ENCODE measurements around the gene ZEB2.

DNA sequence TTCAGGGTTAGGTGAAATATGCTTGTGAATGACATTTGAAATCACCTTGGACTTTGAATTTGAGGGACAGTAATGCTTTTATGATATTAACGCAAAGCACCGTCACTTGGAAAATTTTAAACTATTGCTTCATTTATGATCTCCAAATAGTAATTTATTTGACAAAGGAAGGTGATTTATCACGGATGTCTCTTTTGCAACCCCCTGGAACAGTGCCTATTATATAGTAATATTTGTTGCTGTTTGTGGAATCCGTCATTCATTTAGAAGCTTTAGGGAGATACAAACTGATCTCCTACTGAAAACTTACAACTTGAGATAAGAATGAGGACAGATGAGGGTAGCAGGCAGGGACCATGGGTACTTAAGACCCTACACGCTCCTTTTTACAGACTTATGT lies 10.7 kb upstream of the ZEB2 start:
- TF ChIP-seq, protein P1, sequence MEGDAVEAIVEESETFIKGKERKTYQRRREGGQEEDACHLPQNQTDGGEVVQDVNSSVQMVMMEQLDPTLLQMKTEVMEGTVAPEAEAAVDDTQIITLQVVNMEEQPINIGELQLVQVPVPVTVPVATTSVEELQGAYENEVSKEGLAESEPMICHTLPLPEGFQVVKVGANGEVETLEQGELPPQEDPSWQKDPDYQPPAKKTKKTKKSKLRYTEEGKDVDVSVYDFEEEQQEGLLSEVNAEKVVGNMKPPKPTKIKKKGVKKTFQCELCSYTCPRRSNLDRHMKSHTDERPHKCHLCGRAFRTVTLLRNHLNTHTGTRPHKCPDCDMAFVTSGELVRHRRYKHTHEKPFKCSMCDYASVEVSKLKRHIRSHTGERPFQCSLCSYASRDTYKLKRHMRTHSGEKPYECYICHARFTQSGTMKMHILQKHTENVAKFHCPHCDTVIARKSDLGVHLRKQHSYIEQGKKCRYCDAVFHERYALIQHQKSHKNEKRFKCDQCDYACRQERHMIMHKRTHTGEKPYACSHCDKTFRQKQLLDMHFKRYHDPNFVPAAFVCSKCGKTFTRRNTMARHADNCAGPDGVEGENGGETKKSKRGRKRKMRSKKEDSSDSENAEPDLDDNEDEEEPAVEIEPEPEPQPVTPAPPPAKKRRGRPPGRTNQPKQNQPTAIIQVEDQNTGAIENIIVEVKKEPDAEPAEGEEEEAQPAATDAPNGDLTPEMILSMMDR (IDR thresholded peaks at IDR 0.05; ENCODE audit: low read length), result no peak
- TF ChIP-seq EZH2 (IDR thresholded peaks at IDR 0.05; ENCODE audit: borderline replicate concordance, low read length), result no peak
